ENCODE results near the gene CMSS1.

GRCh38 chr3:100124201-100124761 lies 306.6 kb downstream of the CMSS1 start:
- no peak for TF ChIP-seq CTCF (IDR thresholded peaks at IDR 0.05)
- TF ChIP-seq POLR2A (IDR thresholded peaks at IDR 0.05): no peak

Measured in heart left ventricle (tissue), 13 donors.